ENCODE measurements around the gene PLA2G5. TPM values are rescaled to one million over a fixed set of nuclear protein-coding genes. Genes with fewer than 3 reads are reported as not detected.

Gene PLA2G5
- total RNA-seq, 3 donors from 2014 or later (not counting 1 experiment from before 2014, with no cell fraction given): not detected

- intact Hi-C loops (cut with micrococcal nuclease): no loop called here
- no peak overlapping the region for H3K4me3 Mint-ChIP-seq
Observed at GRCh38 chr1:20109223-20109856, 39.3 kb downstream of the PLA2G5 start.

GRCh38 chr1:20110679-20111078 lies 40.7 kb downstream of the PLA2G5 start:
- Mint-ChIP-seq H3K4me1 (no peaks in the 10 kb centered on the region), H3K9me3 (no peaks in the 10 kb centered on the region), H3K27ac (no peak overlapping the region), H3K4me3 (no peak overlapping the region), H3K27me3 (ENCODE audit: low read depth in 2 of 2) (peaks cover 6 to 11% of the 10 kb centered on the region in 2 donors), H3K36me3 (no peaks in the 10 kb centered on the region)
- no peak overlapping the region for H3K27ac ChIP-seq (ENCODE audit: low read length)
- intact Hi-C loops (cut with micrococcal nuclease): no loop called here
- no peaks in the 10 kb centered on the region for H3K36me3 ChIP-seq (ENCODE audit: control insufficient read depth, insufficient read depth, low read length)
- DNase-seq (no peak), ATAC-seq (no peak)
- H3K9me3 ChIP-seq (ENCODE audit: control insufficient read depth, insufficient read depth, low read length): no peaks in the 10 kb centered on the region
- whole genome bisulfite sequencing (ENCODE audit: insufficient coverage): 88% methylated on average over 12 of the region's 12 CpGs
- H3K4me3 ChIP-seq (ENCODE audit: low read length): no peak overlapping the region
- H3K4me1 ChIP-seq (ENCODE audit: control insufficient read depth, insufficient read depth, low read length): no peaks in the 10 kb centered on the region
- H3K27me3 ChIP-seq (ENCODE audit: control insufficient read depth, insufficient read depth, low read length): no peaks in the 10 kb centered on the region
- TF ChIP-seq, protein P1, sequence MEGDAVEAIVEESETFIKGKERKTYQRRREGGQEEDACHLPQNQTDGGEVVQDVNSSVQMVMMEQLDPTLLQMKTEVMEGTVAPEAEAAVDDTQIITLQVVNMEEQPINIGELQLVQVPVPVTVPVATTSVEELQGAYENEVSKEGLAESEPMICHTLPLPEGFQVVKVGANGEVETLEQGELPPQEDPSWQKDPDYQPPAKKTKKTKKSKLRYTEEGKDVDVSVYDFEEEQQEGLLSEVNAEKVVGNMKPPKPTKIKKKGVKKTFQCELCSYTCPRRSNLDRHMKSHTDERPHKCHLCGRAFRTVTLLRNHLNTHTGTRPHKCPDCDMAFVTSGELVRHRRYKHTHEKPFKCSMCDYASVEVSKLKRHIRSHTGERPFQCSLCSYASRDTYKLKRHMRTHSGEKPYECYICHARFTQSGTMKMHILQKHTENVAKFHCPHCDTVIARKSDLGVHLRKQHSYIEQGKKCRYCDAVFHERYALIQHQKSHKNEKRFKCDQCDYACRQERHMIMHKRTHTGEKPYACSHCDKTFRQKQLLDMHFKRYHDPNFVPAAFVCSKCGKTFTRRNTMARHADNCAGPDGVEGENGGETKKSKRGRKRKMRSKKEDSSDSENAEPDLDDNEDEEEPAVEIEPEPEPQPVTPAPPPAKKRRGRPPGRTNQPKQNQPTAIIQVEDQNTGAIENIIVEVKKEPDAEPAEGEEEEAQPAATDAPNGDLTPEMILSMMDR (IDR thresholded peaks at IDR 0.05): no peak

More at GRCh38 chr1:20109223-20109856, 39.3 kb downstream of the PLA2G5 start:
- H3K4me1 Mint-ChIP-seq: no peaks in the 10 kb centered on the region
- WGBS (ENCODE audit: insufficient coverage): 73% methylated on average over 4 of the region's 4 CpGs
- Histone ChIP-seq H3K27ac (ENCODE audit: low read length) (no peak overlapping the region), H3K4me1 (ENCODE audit: control insufficient read depth, insufficient read depth, low read length) (no peaks in the 10 kb centered on the region), H3K27me3 (ENCODE audit: control insufficient read depth, insufficient read depth, low read length) (no peaks in the 10 kb centered on the region), H3K36me3 (ENCODE audit: control insufficient read depth, insufficient read depth, low read length) (no peaks in the 10 kb centered on the region), H3K9me3 (ENCODE audit: control insufficient read depth, insufficient read depth, low read length) (no peaks in the 10 kb centered on the region), H3K4me3 (ENCODE audit: low read length) (no peak overlapping the region)
- no peaks in the 10 kb centered on the region for H3K9me3 Mint-ChIP-seq
- TF ChIP-seq, protein P1 (IDR thresholded peaks at IDR 0.05): no peak
- DNase-seq: no peak
- H3K27ac Mint-ChIP-seq: no peak overlapping the region
- H3K27me3 Mint-ChIP-seq (ENCODE audit: low read depth in 2 of 2): peaks cover 6 to 11% of the 10 kb centered on the region in 2 donors
- no peaks in the 10 kb centered on the region for H3K36me3 Mint-ChIP-seq
- ATAC-seq: no peak

DNA sequence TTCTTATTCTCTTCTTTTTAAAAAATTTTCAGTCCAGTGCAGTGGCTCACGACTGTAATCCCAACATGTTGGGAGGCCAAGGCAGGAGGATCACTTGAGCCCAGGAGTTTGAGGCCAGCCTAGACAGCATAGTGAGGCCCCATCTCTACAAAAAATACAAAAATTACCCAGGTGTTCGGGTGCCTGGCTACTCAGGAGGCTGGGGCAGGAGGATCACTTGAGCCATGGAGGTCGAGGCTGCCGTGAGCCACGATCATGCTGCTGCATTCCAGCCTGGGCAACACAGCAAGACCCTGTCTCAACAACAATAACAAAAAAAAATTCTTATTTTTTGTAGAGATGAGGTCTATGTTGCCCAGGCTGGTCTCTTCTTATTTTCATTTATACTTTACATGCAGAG lies 41.5 kb downstream of the PLA2G5 start:
- no peaks in the 10 kb centered on the region for H3K4me1 Mint-ChIP-seq
- H3K27me3 ChIP-seq (ENCODE audit: control insufficient read depth, insufficient read depth, low read length): no peaks in the 10 kb centered on the region
- H3K27ac ChIP-seq (ENCODE audit: low read length): no peak overlapping the region
- no peaks in the 10 kb centered on the region for H3K36me3 ChIP-seq (ENCODE audit: control insufficient read depth, insufficient read depth, low read length)
- intact Hi-C loops (cut with micrococcal nuclease): no loop called here
- H3K36me3 Mint-ChIP-seq: no peaks in the 10 kb centered on the region
- no peaks in the 10 kb centered on the region for H3K4me1 ChIP-seq (ENCODE audit: control insufficient read depth, insufficient read depth, low read length)
- WGBS (ENCODE audit: insufficient coverage): 91% methylated on average over 5 of the region's 5 CpGs
- no peak overlapping the region for H3K4me3 ChIP-seq (ENCODE audit: low read length)
- H3K4me3 Mint-ChIP-seq: no peak overlapping the region
- ATAC-seq (no peak), DNase-seq (no peak)
- no peak overlapping the region for H3K27ac Mint-ChIP-seq
- H3K9me3 ChIP-seq (ENCODE audit: control insufficient read depth, insufficient read depth, low read length): no peaks in the 10 kb centered on the region
- no peaks in the 10 kb centered on the region for H3K9me3 Mint-ChIP-seq
- peaks cover 11% of the 10 kb centered on the region in 2 donors for H3K27me3 Mint-ChIP-seq (ENCODE audit: low read depth in 2 of 2)
- TF ChIP-seq, protein P1 (IDR thresholded peaks at IDR 0.05): no peak

All from natural killer cell (primary cell).